ENCODE measurements around the gene SLC49A4.
"Not testable (repeated sequence)": the region's sequence is repeated elsewhere in the genome, so short reads cannot be mapped to it uniquely, and the experiment has no call there.

SLC49A4 gene

GRCh38 chr3:122794779-122795673 lies at the start of gene SLC49A4:
Gene SLC49A4 (plus strand): TSS chr3:122795069. CDS start chr3:122795193, 124 bp downstream.
- no peaks in the 10 kb centered on the region for H3K9me3 ChIP-seq (ENCODE audit: insufficient read depth, low read depth, low read length)
- H3K4me3 ChIP-seq (ENCODE audit: low read length, poor library complexity, severe bottlenecking), result peak within 1 kb of the TSS; percentile 80
- H3K9ac ChIP-seq (ENCODE audit: low read depth, low read length, poor library complexity, severe bottlenecking), result peak within 1 kb of the TSS; percentile 76
- H3K4me1 ChIP-seq (ENCODE audit: insufficient read depth, low read length, poor library complexity, severe bottlenecking), result peaks cover 76% of the 10 kb centered on the region
- peak within 1 kb of the TSS; percentile 96 for H2AFZ ChIP-seq (ENCODE audit: low read length)
- peaks cover 4% of the 10 kb centered on the region for H4K20me1 ChIP-seq (ENCODE audit: insufficient read depth, low read length, poor library complexity, severe bottlenecking)
- TF ChIP-seq EZH2phosphoT487 (IDR thresholded peaks at IDR 0.05; ENCODE audit: borderline replicate concordance) (no peak), CTCF (conservative IDR thresholded peaks at IDR 0.05; ENCODE audit: low read length) (no peak)
- no peaks in the 10 kb centered on the region for H3K9me2 ChIP-seq (replicated peaks; ENCODE audit: low read depth, low read length)
- H3F3A ChIP-seq (ENCODE audit: low read depth), result no peaks in the 10 kb centered on the region
- H3K36me3 ChIP-seq (ENCODE audit: insufficient read depth, low read length), result no peaks in the 10 kb centered on the region
- peaks cover 69% of the 10 kb centered on the region for H3K79me2 ChIP-seq (ENCODE audit: insufficient read depth, low read length)
- peak within 1 kb of the TSS; percentile 93 for H3K4me2 ChIP-seq (ENCODE audit: low read depth, low read length, poor library complexity, severe bottlenecking)
- H3K27me3 ChIP-seq (ENCODE audit: insufficient read depth, low read length, poor library complexity, severe bottlenecking), result no peaks in the 10 kb centered on the region

- Histone ChIP-seq H3F3A (ENCODE audit: low read depth) (no peaks in the 10 kb centered on the region), H3K4me1 (ENCODE audit: insufficient read depth, low read length, poor library complexity, severe bottlenecking) (no peaks in the 10 kb centered on the region), H3K4me3 (ENCODE audit: low read length, poor library complexity, severe bottlenecking) (no peak overlapping the region), H3K79me2 (ENCODE audit: insufficient read depth, low read length) (no peaks in the 10 kb centered on the region), H3K9ac (ENCODE audit: low read depth, low read length, poor library complexity, severe bottlenecking) (no peak overlapping the region), H3K9me2 (replicated peaks; ENCODE audit: low read depth, low read length) (no peaks in the 10 kb centered on the region), H4K20me1 (ENCODE audit: insufficient read depth, low read length, poor library complexity, severe bottlenecking) (no peaks in the 10 kb centered on the region), H3K27me3 (ENCODE audit: insufficient read depth, low read length, poor library complexity, severe bottlenecking) (no peaks in the 10 kb centered on the region), H2AFZ (ENCODE audit: low read length) (no peak overlapping the region), H3K9me3 (ENCODE audit: insufficient read depth, low read depth, low read length) (no peaks in the 10 kb centered on the region; the same call in 1 of the 2 replicates), H3K36me3 (ENCODE audit: insufficient read depth, low read length) (peaks cover 4% of the 10 kb centered on the region), H3K4me2 (ENCODE audit: low read depth, low read length, poor library complexity, severe bottlenecking) (no peak overlapping the region)
- TF ChIP-seq EZH2phosphoT487 (IDR thresholded peaks at IDR 0.05; ENCODE audit: borderline replicate concordance) (no peak), CTCF (conservative IDR thresholded peaks at IDR 0.05; ENCODE audit: low read length) (no peak)
Observed at GRCh38 chr3:122745369-122746021, 49.4 kb upstream of the SLC49A4 start.

DNA sequence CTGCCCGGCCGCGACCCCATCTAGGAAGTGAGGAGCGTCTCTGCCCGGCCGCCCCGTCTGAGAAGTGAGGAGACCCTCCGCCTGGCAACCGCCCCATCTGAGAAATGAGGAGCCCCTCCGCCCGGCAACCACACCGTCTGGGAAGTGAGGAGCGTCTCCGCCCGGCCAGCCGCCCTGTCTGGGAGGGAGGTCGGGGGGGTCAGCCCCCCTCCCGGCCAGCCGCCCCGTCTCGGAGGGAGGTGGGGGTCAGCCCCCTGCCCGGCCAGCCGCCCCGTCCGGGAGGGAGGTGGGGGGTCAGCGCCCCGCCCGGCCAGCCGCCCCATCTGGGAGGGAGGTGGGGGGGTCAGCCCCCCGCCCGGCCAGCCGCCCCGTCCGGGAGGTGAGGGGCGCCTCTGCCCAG lies 47.6 kb upstream of the SLC49A4 start:
- not testable (repeated sequence) for H4K20me1 ChIP-seq (ENCODE audit: insufficient read depth, low read length, poor library complexity, severe bottlenecking); H3F3A ChIP-seq (ENCODE audit: low read depth); H3K27me3 ChIP-seq (ENCODE audit: insufficient read depth, low read length, poor library complexity, severe bottlenecking); H3K9me2 ChIP-seq (replicated peaks; ENCODE audit: low read depth, low read length); H3K79me2 ChIP-seq (ENCODE audit: insufficient read depth, low read length); H3K4me1 ChIP-seq (ENCODE audit: insufficient read depth, low read length, poor library complexity, severe bottlenecking); H3K4me3 ChIP-seq (ENCODE audit: low read length, poor library complexity, severe bottlenecking); H2AFZ ChIP-seq (ENCODE audit: low read length); H3K36me3 ChIP-seq (ENCODE audit: insufficient read depth, low read length); H3K9ac ChIP-seq (ENCODE audit: low read depth, low read length, poor library complexity, severe bottlenecking); H3K4me2 ChIP-seq (ENCODE audit: low read depth, low read length, poor library complexity, severe bottlenecking); H3K9me3 ChIP-seq (ENCODE audit: insufficient read depth, low read depth, low read length)
